Natural killer cell (primary cell): Measurements from ENCODE around the gene NPDC1. TPM values are rescaled to one million over a fixed set of nuclear protein-coding genes. Genes with fewer than 3 reads are reported as not detected.

Experiments
- ATAC-seq, 3 donors: fragments of 150-1000 bp in 2 of 3; fragments of 200-7000 bp in 1 of 3; cut with Tn5 transposase; 1 replicate in 1 of 3; 2 replicates in 2 of 3; pipeline ENCODE4 v1.10.0; 2021; ENCODE audit warnings: mild to moderate bottlenecking in 2 of 3, moderate library complexity in 2 of 3
- DNase-seq, 2 donors: peaks; one replicate each; pipeline versions ENCODE4 v3.0.0 to v3.0.0-alpha.2; 2013 to 2021; ENCODE audit warnings: mixed read lengths in 1 of 2
- H3K27ac ChIP-seq: one replicate; pipeline ENCODE4 v1.5.1; 2013; ENCODE audit warnings: mild to moderate bottlenecking, low read length
- H3K27me3 ChIP-seq: one replicate; pipeline ENCODE4 v1.6.1; 2013; ENCODE audit warnings: low read length; ENCODE audit not compliant: control insufficient read depth, insufficient read depth
- H3K36me3 ChIP-seq: one replicate; pipeline ENCODE4 v1.6.1; 2013; ENCODE audit warnings: low read length; ENCODE audit not compliant: control insufficient read depth, insufficient read depth
- H3K4me1 ChIP-seq: one replicate; pipeline ENCODE4 v1.6.1; 2013; ENCODE audit warnings: low read length; ENCODE audit not compliant: control insufficient read depth, insufficient read depth
- H3K4me3 ChIP-seq: one replicate; pipeline ENCODE4 v1.5.1; 2013; ENCODE audit warnings: low read length
- H3K9me3 ChIP-seq: one replicate; pipeline ENCODE4 v1.6.1; 2013; ENCODE audit warnings: low read length; ENCODE audit not compliant: control insufficient read depth, insufficient read depth
- H3K27ac Mint-ChIP-seq, 2 donors: one replicate each; pipeline ENCODE4 v1.8.0; 2022; ENCODE audit warnings: mild to moderate bottlenecking in 2 of 2, mixed read lengths in 2 of 2, moderate library complexity in 1 of 2
- H3K27me3 Mint-ChIP-seq, 2 donors: one replicate each; pipeline ENCODE4 v1.8.0; 2022; ENCODE audit warnings: low read depth in 2 of 2, mixed read lengths in 2 of 2
- H3K36me3 Mint-ChIP-seq: one replicate; pipeline ENCODE4 v1.8.0; 2022; ENCODE audit warnings: mixed read lengths
- H3K4me1 Mint-ChIP-seq, 2 donors: one replicate each; pipeline ENCODE4 v1.8.0; 2022; ENCODE audit warnings: mixed read lengths in 2 of 2
- H3K4me3 Mint-ChIP-seq: one replicate; pipeline ENCODE4 v1.8.0; 2022; ENCODE audit warnings: mild to moderate bottlenecking, moderate library complexity, mixed read lengths
- H3K9me3 Mint-ChIP-seq, 2 donors: one replicate each; pipeline ENCODE4 v1.8.0; 2022; ENCODE audit warnings: mixed read lengths in 2 of 2
- WGBS: methylation state at CpG from one replicate; pipeline ENCODE4 v1.1.7; 2013; ENCODE audit warnings: missing lambda C conversion rate; ENCODE audit not compliant: insufficient coverage; 5-methylcytosine and 5-hydroxymethylcytosine counted together
- intact Hi-C: fragments of 100-400 bp; cut with micrococcal nuclease; formaldehyde crosslinking; loops from one replicate; pipeline ENCODE4 v1.14.2; 2022
- total RNA-seq, 4 donors: library from RNA; stranded (reverse); fragments of 120-200 nt in 1 of 4; gene quantifications; one replicate each; pipeline versions ENCODE4 v1.2.3 to v1.2.4, GENCODE V29; 2013 to 2022
- TF ChIP-seq, protein P1 (sequence below): fragments of 200-600 bp; IDR thresholded peaks from one replicate; pipeline ENCODE4 v1.8.0; 2022; ENCODE audit warnings: antibody characterized with exemption

Gene NPDC1
- total RNA-seq, 3 donors from 2014 or later (not counting 1 experiment from before 2014, with no cell fraction given), result 0.87 to 5.6 (median 3.4) TPM

DNA sequence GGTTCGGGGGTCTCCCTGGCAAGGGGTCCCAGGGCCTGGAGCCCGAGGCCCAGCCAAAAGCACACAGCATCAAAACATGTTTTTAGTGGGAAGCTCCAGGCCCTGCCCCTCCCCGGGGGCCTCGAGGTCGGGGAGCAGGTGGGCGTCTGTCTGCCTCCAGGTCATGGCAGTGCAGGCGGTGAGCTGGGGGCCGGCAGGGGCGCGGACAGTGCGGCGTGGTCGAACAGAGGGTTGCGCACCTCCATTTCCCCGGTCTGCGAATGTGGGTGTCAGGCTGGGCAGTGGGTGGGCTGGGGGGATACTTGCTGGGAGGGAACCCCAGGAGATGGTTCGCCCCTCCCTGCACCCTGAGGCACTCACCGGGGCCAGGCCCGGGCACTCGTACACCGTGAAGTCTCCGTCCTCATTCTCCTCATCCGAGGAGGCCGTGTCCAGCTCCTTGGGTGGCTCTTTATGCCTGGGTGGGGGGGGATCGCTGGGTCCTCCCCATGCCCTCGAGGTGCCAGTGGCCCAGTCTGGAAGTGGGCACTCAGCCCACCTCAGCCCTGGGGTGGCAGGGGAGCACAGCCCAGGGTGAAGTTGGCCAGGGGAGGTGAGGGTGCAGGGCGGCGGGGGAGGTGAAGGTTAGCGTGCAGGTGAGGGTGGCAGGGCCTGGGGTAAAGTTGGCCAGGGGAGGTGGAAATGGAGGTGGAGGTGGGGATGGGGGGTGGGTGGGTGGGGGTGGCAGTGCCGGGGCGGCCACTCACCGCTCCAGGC, 6.2 kb downstream of the NPDC1 start:
- intact Hi-C loops, result no loop called here

DNA sequence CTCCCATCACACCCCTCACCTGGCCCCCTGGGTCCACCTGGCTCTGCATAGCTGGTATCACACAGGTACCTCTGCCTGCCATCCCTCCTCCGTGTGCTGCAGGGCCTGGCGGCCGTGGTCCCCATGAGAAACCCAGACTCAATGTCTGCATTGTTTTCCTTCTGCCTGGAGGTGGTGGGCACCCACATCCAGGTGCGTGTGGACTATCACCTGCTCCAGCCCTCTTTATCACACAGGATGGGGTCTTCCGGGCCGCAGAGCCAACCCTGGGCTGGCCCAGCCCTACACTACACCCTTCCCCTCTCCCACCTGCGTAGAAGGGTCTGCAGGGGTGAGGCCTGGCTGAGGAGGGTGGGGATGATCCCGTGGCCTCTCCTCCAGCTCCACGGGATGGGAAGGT, 7.1 kb downstream of the NPDC1 start:
- Mint-ChIP-seq H3K4me3 (no peak overlapping the region), H3K27me3 (no peaks in the 10 kb centered on the region), H3K4me1 (peaks cover 12 to 15% of the 10 kb centered on the region in 2 donors), H3K9me3 (no peaks in the 10 kb centered on the region), H3K36me3 (no peaks in the 10 kb centered on the region), H3K27ac (no peak overlapping the region)
- no peak for ATAC-seq
- no peaks in the 10 kb centered on the region for H3K9me3 ChIP-seq
- no peak overlapping the region for H3K4me3 ChIP-seq
- H3K27ac ChIP-seq, result no peak overlapping the region
- H3K27me3 ChIP-seq, result peaks cover 11% of the 10 kb centered on the region
- H3K4me1 ChIP-seq, result peaks cover 26% of the 10 kb centered on the region
- H3K36me3 ChIP-seq, result no peaks in the 10 kb centered on the region
- TF ChIP-seq, protein P1, sequence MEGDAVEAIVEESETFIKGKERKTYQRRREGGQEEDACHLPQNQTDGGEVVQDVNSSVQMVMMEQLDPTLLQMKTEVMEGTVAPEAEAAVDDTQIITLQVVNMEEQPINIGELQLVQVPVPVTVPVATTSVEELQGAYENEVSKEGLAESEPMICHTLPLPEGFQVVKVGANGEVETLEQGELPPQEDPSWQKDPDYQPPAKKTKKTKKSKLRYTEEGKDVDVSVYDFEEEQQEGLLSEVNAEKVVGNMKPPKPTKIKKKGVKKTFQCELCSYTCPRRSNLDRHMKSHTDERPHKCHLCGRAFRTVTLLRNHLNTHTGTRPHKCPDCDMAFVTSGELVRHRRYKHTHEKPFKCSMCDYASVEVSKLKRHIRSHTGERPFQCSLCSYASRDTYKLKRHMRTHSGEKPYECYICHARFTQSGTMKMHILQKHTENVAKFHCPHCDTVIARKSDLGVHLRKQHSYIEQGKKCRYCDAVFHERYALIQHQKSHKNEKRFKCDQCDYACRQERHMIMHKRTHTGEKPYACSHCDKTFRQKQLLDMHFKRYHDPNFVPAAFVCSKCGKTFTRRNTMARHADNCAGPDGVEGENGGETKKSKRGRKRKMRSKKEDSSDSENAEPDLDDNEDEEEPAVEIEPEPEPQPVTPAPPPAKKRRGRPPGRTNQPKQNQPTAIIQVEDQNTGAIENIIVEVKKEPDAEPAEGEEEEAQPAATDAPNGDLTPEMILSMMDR, result no peak
- 91% methylated on average over 8 of the region's 9 CpGs for WGBS
- DNase-seq, result no peak
- intact Hi-C loops, result no loop called here

More for the DNA sequence above, 6.2 kb downstream of the NPDC1 start:
- Mint-ChIP-seq H3K4me3 (no peak overlapping the region), H3K9me3 (no peaks in the 10 kb centered on the region), H3K36me3 (no peaks in the 10 kb centered on the region), H3K27me3 (peaks cover 2 to 4% of the 10 kb centered on the region in 2 donors), H3K4me1 (peaks cover 8% of the 10 kb centered on the region in 2 donors), H3K27ac (no peak overlapping the region)
- H3K9me3 ChIP-seq, result no peaks in the 10 kb centered on the region
- H3K4me3 ChIP-seq, result no peak overlapping the region
- ATAC-seq (no peak), DNase-seq (no peak)
- TF ChIP-seq, protein P1, result no peak
- H3K27me3 ChIP-seq, result peaks cover 20% of the 10 kb centered on the region
- 93% methylated on average over 29 of the region's 32 CpGs for WGBS
- H3K36me3 ChIP-seq, result no peaks in the 10 kb centered on the region
- no peak overlapping the region for H3K27ac ChIP-seq
- peaks cover 27% of the 10 kb centered on the region for H3K4me1 ChIP-seq

DNA sequence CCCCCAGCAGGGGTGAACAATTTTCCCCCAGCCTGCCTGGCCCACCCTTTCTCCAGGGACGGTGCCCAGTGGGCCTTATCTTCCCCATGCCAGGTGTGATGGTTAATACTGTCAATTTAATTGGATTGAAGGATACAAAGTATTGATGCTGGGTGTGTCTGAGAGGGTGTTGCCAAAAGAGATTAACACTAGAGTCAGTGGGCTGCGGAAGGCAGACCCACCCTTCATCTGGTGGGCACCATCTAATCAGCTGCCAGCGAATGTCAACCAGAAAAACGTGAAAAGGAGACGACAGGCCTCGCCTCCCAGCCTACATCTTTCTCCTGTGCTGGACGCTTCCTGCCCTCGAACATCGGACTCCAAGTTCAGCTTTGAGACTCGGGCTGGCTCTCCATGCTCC, 8.5 kb downstream of the NPDC1 start:
- H3K4me1 Mint-ChIP-seq, result peaks cover 19 to 26% of the 10 kb centered on the region in 2 donors
- no peak overlapping the region for H3K27ac Mint-ChIP-seq
- Histone ChIP-seq H3K36me3 (no peaks in the 10 kb centered on the region), H3K9me3 (no peaks in the 10 kb centered on the region), H3K4me3 (no peak overlapping the region), H3K4me1 (peaks cover 33% of the 10 kb centered on the region), H3K27ac (no peak overlapping the region), H3K27me3 (peaks cover 3% of the 10 kb centered on the region)
- H3K9me3 Mint-ChIP-seq, result no peaks in the 10 kb centered on the region
- no peak for DNase-seq
- WGBS, result 94% methylated on average over 10 of the region's 10 CpGs
- intact Hi-C loops, result no loop called here
- no peaks in the 10 kb centered on the region for H3K36me3 Mint-ChIP-seq
- no peak overlapping the region for H3K4me3 Mint-ChIP-seq
- H3K27me3 Mint-ChIP-seq, result no peaks in the 10 kb centered on the region
- no peak for ATAC-seq
- TF ChIP-seq, protein P1, result no peak

DNA sequence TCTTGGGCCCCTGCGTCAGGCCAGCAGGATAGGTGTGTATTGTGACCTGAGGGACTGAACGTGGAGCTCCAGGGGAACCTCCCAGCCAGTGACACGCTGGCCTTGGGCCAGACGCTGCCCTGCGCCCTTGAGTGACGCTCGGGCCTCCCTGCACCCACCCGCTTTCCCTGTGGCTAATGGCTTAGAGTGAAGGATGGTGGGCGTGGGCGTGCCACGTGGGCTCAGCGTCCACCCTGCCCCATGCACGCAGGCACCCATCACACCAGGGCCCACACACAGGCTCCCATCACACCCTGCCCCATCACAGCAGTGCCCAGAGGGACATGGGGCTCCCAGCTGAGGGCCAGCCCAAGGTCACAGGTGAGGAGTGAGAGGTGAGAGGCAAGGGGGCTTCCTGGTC, 8.9 kb downstream of the NPDC1 start:
- H3K9me3 ChIP-seq, result no peaks in the 10 kb centered on the region
- 86% methylated on average over 13 of the region's 13 CpGs for WGBS
- no peak overlapping the region for H3K27ac ChIP-seq
- no peaks in the 10 kb centered on the region for H3K27me3 Mint-ChIP-seq
- no peak overlapping the region for H3K4me3 ChIP-seq
- H3K4me1 ChIP-seq, result peaks cover 37% of the 10 kb centered on the region
- H3K4me3 Mint-ChIP-seq, result no peak overlapping the region
- H3K4me1 Mint-ChIP-seq, result peaks cover 22 to 31% of the 10 kb centered on the region in 2 donors
- no peak overlapping the region for H3K27ac Mint-ChIP-seq
- H3K9me3 Mint-ChIP-seq, result no peaks in the 10 kb centered on the region
- TF ChIP-seq, protein P1, result no peak
- H3K36me3 Mint-ChIP-seq, result no peaks in the 10 kb centered on the region
- H3K36me3 ChIP-seq, result no peaks in the 10 kb centered on the region
- ATAC-seq (no peak), DNase-seq (no peak)
- intact Hi-C loops, result no loop called here
- H3K27me3 ChIP-seq, result peaks cover 3% of the 10 kb centered on the region
